HG03460 (cell line): ENCODE results near the gene CDC37L1.
"Not testable (repeated sequence)": the region's sequence is repeated elsewhere in the genome, so short reads cannot be mapped to it uniquely, and the experiment has no call there.

Experiments used
- ATAC-seq: cut with Tn5 transposase; IDR thresholded peaks from one replicate; pipeline ENCODE4 v1.9.1; 2021; ENCODE audit not compliant: unreplicated experiment

CDC37L1 gene

DNA sequence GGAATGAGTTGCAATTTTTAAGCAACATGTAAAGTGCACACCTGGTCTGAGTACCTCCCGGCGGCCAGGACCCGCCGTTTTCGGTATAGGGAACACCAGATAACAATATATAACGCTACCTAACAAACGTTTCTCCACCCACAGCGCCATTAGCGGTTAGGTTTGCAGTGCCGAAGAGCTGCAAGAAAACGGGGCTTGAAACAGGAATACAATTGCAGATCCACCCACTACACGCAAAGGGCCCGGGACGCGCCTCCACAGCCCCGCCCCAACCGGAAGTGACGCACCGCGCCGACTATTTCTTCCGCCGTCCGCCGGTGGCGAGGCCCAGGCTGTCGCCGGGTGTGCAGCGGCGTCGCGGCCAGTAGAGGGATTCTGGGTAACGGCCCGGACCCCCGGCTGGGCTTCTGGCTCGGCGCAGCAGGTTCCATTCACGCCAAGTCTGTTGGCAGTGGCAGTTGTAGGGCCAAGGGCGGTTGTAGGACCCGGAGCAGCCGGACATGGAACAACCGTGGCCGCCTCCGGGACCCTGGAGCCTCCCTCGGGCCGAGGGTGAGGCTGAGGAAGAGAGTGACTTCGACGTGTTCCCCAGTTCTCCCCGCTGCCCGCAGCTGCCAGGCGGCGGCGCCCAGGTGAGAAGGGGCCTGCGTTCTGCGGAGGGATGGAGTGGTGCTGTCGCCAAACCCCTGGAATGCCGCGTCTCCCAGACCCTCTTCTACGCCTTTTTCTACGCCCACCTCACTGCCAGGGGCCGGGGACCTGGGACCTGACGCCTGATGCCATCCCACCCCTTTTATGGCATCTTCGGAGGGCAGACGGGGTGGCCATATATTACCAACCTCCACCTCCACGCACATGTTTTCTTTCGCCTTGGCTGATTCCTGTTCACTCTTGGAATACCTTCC, at the start of gene CDC37L1:
CDC37L1 (plus strand) TSS at position 302 of the 905 bp plus-strand sequence; CDS start at position 501, 199 bp downstream.
- ATAC-seq = peak; percentile 94

DNA sequence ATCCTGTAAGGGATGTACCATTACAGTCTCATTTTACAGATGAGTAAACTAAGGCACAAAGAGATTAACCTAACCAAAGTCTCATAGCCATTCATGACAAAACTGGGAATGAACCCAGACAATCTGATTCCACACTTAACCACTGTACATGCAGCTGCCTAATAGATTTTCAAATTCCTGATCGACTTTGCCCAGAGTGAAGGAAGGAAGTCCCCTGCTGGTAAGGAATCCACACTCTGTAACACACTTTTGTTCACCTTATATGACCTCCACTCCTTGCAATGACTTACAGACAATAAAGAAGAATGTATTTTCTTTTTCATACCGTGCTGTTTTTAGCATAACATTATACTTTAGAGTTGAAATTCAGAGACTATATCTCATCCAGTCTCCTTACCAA, 48.5 kb upstream of the CDC37L1 start:
- no peak for ATAC-seq

DNA sequence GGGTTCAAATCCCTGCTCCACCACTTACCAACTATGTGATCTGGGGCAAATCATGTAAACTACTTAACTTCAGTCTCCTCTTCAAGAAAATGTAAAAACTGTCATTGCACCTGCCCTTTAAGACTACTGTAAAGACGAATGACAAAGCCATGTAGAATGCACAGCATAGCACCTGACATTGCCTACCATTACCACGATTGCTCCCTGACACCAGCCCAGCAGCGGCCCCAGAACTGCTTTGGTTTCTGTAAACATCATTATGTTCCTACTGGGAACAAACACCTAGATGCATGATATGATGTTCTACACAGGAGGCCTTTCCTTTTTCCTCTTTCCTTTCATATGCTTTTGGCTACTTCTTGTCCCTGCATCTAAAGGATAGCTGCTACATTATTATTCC, 40.4 kb upstream of the CDC37L1 start:
- no peak for ATAC-seq

- no peak for ATAC-seq
Observed at GRCh38 chr9:4639420-4639819, 39.9 kb upstream of the CDC37L1 start.

GRCh38 chr9:4640027-4640426, 39.3 kb upstream of the CDC37L1 start:
- no peak for ATAC-seq

DNA sequence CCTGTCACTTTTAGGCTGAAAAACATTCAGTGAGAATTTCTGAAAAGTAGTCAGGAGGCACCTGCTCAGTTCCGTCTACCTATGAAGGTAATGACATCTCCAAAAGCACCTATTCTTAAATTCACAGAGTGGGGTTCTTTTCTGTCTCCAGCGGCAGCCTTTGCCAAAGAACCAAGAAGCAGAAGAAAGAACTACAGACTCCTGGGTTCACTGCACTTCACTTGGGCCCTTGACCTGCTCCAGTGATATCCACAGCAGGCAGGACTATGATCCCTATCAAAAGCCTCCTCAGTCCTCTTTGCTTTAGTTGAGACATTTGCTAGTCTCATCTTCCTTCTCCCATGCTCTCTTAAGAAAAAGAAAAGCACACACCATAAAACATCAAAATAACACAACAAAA, 37.0 kb upstream of the CDC37L1 start:
- no peak for ATAC-seq

GRCh38 chr9:4654084-4654483, 25.3 kb upstream of the CDC37L1 start:
- ATAC-seq = no peak

GRCh38 chr9:4654538-4654937, 24.8 kb upstream of the CDC37L1 start:
- no peak for ATAC-seq

GRCh38 chr9:4656196-4656595, 23.2 kb upstream of the CDC37L1 start:
- ATAC-seq = not testable (repeated sequence)

DNA sequence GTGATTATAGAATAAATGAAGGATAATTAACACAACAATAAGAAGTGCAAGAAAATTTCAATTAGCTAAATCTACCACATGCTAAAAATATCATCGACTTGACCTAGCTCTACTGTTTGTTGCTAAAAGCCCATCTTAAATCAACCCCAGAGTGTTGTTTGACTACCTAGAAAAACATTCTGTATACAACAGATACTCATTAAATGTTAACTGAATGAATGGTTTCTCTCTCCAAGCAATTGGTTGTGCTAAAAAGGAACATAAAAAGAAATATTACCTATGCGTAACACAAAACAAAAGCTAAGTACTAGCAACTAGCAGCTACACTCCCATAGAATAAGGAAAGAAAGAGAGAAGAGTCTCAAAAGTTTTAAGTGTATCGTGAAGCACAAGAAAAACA, 22.7 kb upstream of the CDC37L1 start:
- no peak for ATAC-seq

GRCh38 chr9:4657426-4658159, 21.8 kb upstream of the CDC37L1 start:
- no peak for ATAC-seq

DNA sequence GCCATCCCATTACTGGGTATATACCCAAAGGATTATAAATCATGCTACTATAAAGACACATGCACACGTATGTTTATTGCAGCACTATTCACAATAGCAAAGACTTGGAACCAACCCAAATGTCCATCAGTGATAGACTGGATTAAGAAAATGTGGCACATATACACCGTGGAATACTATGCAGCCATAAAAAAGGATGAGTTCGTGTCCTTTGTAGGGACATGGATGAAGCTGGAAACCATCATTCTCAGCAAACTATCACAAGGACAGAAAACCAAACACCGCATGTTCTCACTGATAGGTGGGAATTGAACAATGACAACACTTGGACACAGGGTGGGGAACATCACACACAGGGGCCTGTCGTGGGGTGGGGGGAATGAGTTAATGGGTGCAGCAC, 18.7 kb upstream of the CDC37L1 start:
- ATAC-seq = not testable (repeated sequence)

DNA sequence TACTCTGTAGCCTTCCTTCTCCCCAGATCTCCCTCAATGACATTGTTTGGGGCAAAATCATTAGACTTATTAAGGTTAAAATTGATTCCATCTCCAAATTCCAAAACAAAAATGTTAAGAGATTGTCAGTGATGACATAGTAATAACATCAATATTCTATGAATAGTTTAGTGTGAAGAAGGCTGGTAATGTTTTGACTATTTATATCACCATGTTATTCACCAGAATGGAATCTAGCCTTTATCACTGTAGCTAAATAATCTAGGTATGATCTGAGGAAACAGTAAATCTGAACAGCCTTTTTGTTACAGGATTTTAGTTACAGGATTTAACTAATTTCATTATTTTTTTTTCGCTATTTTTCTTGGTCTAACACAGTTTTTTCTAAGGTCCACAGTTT, 18.2 kb upstream of the CDC37L1 start:
- no peak for ATAC-seq

GRCh38 chr9:4661611-4662010, 17.8 kb upstream of the CDC37L1 start:
- ATAC-seq = no peak

DNA sequence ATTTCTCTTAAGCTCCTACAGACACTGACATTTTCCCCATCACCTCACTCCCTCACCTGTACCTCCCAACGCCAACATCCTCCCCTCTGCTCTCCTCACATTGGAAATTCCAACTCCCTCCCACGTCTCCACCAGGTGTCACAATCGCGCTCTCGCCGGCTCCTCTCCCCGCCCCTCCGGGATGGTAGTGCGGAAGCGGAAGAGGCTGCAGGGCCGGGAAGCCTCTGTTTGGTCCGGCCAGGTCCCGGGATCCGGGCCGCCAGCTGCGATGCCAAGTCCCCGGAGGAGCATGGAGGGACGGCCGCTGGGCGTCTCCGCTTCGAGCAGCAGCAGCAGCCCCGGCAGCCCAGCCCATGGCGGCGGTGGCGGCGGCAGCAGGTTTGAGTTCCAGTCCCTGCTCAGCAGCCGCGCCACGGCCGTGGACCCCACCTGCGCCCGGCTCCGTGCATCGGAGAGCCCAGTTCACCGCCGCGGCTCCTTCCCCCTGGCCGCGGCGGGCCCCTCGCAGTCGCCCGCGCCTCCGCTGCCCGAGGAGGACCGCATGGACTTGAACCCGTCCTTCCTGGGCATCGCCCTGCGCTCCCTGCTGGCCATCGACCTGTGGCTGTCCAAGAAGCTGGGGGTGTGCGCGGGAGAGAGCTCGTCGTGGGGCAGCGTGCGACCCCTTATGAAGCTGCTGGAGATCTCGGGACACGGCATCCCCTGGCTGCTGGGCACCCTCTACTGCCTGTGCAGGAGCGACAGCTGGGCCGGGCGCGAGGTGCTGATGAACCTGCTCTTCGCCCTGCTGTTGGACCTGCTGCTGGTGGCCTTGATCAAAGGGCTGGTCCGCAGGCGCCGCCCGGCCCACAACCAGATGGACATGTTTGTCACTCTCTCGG, 17.0 kb upstream of the CDC37L1 start, which contains the start of gene PLPP6:
PLPP6 (plus strand) TSS at position 187 of the 881 bp plus-strand sequence; CDS start at position 269, 82 bp downstream.
- ATAC-seq = peak; percentile 88

DNA sequence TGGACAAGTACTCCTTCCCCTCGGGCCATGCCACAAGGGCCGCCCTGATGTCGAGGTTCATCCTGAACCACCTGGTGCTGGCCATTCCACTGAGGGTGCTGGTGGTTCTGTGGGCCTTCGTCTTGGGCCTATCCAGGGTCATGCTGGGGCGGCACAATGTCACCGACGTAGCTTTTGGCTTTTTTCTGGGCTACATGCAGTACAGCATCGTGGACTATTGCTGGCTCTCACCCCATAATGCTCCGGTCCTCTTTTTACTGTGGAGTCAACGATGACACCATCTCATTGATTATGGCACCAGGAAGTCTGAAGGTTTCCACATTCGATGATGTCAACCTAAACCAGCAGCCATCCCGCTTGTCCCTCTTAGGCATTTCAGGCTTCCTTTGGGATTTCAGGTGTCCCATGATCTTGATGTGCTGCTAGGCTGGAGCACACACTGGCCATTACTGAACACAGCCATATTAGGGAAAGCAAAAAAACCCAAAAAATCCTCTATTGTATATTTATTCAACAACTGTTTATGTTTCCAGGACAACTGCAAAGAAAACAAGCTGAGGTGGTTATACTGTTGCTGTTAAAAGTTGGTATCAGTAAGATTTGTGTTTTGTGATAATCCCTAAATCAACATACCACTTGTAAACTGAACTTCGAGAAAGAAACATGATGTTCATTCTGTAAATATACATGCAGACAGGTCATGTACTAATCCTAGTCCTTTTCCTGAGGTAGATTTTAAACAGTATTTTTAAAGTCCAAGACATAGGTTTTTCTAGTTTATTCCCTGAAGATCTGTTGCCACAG, 16.2 kb upstream of the CDC37L1 start:
- no peak for ATAC-seq

DNA sequence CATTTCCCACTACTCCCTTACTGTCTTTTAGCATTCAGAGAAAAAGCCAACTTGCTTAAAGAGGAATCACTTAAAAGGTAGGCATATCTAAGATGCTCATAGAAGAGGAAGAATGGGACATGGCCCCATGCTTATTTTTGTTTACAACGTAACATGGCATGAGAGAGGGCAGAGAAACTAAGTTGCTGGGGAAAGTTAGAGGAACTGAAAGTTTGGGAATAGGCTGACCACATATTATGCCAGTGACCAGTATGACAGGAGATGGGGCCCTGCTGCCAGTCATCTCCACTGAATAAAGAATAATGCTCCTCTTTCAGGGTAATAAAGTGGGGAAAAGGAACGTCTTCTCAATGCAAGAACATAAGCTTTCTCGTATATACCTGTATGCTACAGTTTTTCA, 15.4 kb upstream of the CDC37L1 start:
- no peak for ATAC-seq

DNA sequence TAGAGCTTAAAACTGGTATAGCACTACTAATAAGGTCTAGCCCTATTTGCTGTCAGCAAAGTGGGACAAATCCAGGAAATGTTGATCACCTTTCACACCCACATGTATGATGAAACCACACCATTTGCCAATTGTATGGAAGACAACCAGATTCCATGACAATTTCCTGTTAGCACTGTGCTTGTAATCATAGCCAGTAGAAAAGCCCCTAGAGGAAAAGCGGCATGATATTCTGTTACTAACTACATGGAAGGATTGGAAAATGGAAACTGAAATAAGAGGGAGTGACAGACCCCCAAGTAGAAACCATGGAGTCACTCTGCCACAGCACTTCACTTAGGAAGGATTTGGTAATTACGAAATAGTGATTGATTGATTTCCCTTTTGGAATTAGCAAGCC, 14.0 kb upstream of the CDC37L1 start:
- ATAC-seq = no peak

GRCh38 chr9:4666042-4666699, 13.2 kb upstream of the CDC37L1 start, which contains the start of gene SPATA6L:
SPATA6L (minus strand) TSS chr9:4666480; CDS start chr9:4666250, 230 bp downstream.
- ATAC-seq = no peak

DNA sequence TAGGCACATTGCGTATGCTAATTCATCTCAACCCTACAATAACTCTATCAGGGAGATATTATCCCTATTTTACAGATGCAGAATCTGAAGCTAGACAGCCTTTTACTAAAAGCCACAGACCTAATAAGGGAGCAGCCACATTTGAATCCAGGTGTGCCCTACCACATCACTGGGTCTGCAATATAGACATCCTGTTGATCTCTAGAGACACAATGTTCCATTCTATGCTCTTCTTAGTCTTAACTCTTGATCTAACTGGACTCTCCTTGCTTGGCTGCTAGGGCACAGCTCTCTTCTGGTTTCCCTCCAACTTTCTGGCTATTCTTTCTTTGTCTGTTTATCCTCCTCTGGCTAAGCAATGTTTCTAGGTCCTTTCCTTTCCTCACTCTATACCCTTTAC, 11.7 kb upstream of the CDC37L1 start:
- ATAC-seq = no peak
